Breast epithelium (tissue), 4 donors: ENCODE measurements around the gene CGN. TPM values are rescaled to one million over a fixed set of nuclear protein-coding genes. Genes with fewer than 3 reads are reported as not detected.

ENCODE experiments used
- DNase-seq, 2 donors: peaks; one replicate each; pipeline ENCODE4 v3.0.0-alpha.2; 2019; ENCODE audit warnings: low spot score in 2 of 2
- H3K27ac ChIP-seq, 2 donors: fragments of 200-600 bp; sonication (generic) in 1 of 2; one replicate each; pipeline ENCODE4 v1.5.1; 2016 to 2019; ENCODE audit warnings: mild to moderate bottlenecking in 1 of 2
- H3K27me3 ChIP-seq, 2 donors: fragments of 200-600 bp; sonication (generic) in 1 of 2; one replicate each; pipeline versions ENCODE4 v1.5.1 to v1.6.0; 2017 to 2019; ENCODE audit warnings: control low read depth in 1 of 2, mild to moderate bottlenecking in 1 of 2
- H3K36me3 ChIP-seq: fragments of 200-600 bp; one replicate; pipeline ENCODE4 v1.5.1; 2019
- H3K4me1 ChIP-seq, 2 donors: fragments of 200-600 bp; sonication (generic); one replicate each; pipeline ENCODE4 v1.5.1; 2016 to 2019; ENCODE audit warnings: control low read depth in 1 of 2
- H3K4me3 ChIP-seq, 3 donors: fragments of 200-600 bp; sonication (generic); 1 replicate in 2 of 3; 2 replicates in 1 of 3; pipeline ENCODE4 v1.5.1; 2016 to 2019; ENCODE audit warnings: mild to moderate bottlenecking in 3 of 3, moderate library complexity in 2 of 3
- H3K9me3 ChIP-seq, 2 donors: fragments of 200-600 bp; sonication (generic) in 1 of 2; one replicate each; pipeline ENCODE4 v1.5.1; 2016 to 2019; ENCODE audit warnings: control low read depth in 1 of 2
- POLR2A ChIP-seq: fragments of 450-650 bp; IDR thresholded peaks from one replicate; pipeline ENCODE4 v1.6.1; 2016; ENCODE audit warnings: antibody characterized with exemption, mild to moderate bottlenecking, moderate library complexity
- POLR2AphosphoS5 ChIP-seq, 3 donors: sonication (generic); formaldehyde crosslinking; IDR thresholded peaks; one replicate each; pipeline ENCODE4 v1.6.1; 2017; ENCODE audit warnings: antibody characterized with exemption in 3 of 3
- intact Hi-C: fragments of 100-400 bp; cut with DNase I; formaldehyde crosslinking; loops from one replicate; pipeline ENCODE4 v1.15.1; 2023; ENCODE audit warnings: low total_unique reads
- total RNA-seq, 3 donors: library from RNA; depleted of rRNA; stranded (reverse); fragments of >200 nt; gene quantifications; one replicate each; pipeline ENCODE4 v1.1.0, GENCODE V29; 2016
- TF ChIP-seq, protein P1 (sequence below), 3 donors: fragments of 450-650 bp; IDR thresholded peaks; one replicate each; pipeline ENCODE4 v1.5.1; 2016 to 2017; ENCODE audit warnings: antibody characterized with exemption in 3 of 3, mild to moderate bottlenecking in 3 of 3, moderate library complexity in 3 of 3

The CGN gene
- total RNA-seq, 3 donors from 2014 or later: 0.16 to 28.1 (median 13.4) TPM

DNA sequence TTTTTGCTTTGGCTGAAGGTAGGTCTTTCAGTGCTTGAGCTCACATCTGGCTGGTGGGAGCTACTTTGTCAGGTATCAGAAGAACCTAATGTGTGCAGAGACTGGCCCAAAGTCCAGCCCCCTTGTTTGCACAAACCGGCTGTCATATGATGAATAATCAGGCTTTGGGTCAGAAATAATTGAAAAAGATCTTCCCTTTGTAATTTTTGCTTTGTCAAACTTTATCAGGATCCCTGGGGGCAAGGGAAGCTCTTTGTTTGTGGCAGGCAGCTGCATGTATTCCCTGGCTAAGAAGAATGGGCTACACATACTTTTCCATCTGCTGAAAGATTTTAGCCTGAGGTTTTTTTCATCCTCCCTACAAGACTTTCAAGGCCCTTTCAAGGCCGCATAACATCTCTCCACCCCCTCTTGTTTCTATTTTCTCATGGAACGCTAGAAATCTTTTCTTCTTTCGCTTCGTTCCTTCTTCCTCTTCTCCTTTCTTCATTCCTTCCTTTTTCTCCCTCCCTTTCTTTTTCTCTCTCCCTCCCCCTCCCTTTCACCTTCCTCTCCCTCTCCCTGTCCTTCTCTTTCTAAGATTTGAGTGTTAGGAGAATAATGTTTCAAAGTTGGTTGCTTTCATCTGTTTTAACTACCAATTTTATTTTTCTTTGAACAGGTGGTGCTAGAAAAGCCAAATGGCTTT lies 54.5 kb downstream of the CGN start:
- no peaks in the 10 kb centered on the region for H3K36me3 ChIP-seq
- H3K27me3 ChIP-seq: no peaks in the 10 kb centered on the region
- no peaks in the 10 kb centered on the region for H3K9me3 ChIP-seq
- TF ChIP-seq, protein P1, sequence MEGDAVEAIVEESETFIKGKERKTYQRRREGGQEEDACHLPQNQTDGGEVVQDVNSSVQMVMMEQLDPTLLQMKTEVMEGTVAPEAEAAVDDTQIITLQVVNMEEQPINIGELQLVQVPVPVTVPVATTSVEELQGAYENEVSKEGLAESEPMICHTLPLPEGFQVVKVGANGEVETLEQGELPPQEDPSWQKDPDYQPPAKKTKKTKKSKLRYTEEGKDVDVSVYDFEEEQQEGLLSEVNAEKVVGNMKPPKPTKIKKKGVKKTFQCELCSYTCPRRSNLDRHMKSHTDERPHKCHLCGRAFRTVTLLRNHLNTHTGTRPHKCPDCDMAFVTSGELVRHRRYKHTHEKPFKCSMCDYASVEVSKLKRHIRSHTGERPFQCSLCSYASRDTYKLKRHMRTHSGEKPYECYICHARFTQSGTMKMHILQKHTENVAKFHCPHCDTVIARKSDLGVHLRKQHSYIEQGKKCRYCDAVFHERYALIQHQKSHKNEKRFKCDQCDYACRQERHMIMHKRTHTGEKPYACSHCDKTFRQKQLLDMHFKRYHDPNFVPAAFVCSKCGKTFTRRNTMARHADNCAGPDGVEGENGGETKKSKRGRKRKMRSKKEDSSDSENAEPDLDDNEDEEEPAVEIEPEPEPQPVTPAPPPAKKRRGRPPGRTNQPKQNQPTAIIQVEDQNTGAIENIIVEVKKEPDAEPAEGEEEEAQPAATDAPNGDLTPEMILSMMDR (IDR thresholded peaks at IDR 0.05): no peak
- TF ChIP-seq POLR2A (no peak), POLR2AphosphoS5 (IDR thresholded peaks at IDR 0.05) (no peak)
- H3K4me1 ChIP-seq: no peaks in the 10 kb centered on the region
- H3K4me3 ChIP-seq: no peak overlapping the region
- DNase-seq: no peak
- H3K27ac ChIP-seq: peak overlapping the region in 1 of 2 donors; percentile 13
- intact Hi-C loops: loop anchor here (2.0 kb wide), 1 partner anchor 51 kb away; no protein-coding TSS in a partner anchor

DNA sequence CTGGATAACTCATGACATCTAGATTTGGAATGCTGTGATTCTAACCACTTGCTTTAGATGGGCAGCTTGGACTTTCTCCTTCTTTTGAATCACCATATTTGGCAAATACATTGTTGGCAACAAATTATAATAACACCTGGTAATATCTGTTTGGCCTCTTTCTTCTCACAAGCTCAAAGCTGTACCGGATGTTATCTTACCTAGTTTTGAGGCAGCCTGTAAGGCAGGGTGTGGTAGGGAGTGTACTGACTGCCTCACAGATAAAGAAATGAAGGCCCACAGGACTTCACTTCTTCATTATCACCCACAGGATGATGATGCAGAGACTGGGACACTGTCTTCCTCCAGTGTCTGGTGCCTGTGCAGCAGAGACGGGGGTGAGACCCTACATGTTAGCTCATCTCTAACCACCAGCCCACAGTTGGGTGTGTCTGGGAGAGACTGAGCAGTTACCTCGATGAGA lies 57.5 kb downstream of the CGN start:
- H3K9me3 ChIP-seq: no peaks in the 10 kb centered on the region
- no peak overlapping the region for H3K27ac ChIP-seq
- H3K4me1 ChIP-seq: no peaks in the 10 kb centered on the region
- no peaks in the 10 kb centered on the region for H3K36me3 ChIP-seq
- intact Hi-C loops: no loop called here
- H3K4me3 ChIP-seq: no peak overlapping the region
- TF ChIP-seq POLR2AphosphoS5 (IDR thresholded peaks at IDR 0.05) (no peak), POLR2A (no peak)
- TF ChIP-seq, protein P1 (IDR thresholded peaks at IDR 0.05): no peak
- H3K27me3 ChIP-seq: no peaks in the 10 kb centered on the region
- no peak for DNase-seq

DNA sequence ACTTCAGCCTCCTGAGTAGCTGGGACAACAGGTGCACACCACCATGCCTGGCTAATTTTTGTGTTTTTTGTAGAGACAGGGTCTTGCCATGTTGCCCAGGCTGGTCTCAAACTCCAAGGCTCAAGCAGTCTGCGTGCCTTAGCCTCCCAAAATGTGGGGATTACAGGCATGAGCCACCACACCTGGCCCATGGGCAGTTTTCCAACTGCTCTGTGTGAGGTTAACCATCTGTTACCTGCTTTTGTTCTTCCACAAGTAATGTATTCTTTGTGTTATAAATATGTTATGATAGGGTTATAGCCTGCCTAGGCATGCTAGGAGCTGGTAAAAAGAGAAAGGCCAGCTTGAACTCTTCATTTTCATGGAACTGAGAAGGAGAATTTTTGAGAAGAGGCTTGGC lies 59.6 kb downstream of the CGN start:
- Histone ChIP-seq H3K4me1 (no peaks in the 10 kb centered on the region), H3K9me3 (no peaks in the 10 kb centered on the region), H3K36me3 (no peaks in the 10 kb centered on the region), H3K27me3 (no peaks in the 10 kb centered on the region), H3K27ac (no peak overlapping the region), H3K4me3 (no peak overlapping the region)
- intact Hi-C loops: no loop called here
- TF ChIP-seq, protein P1 (IDR thresholded peaks at IDR 0.05): no peak
- no peak for TF ChIP-seq POLR2AphosphoS5 (IDR thresholded peaks at IDR 0.05)
- TF ChIP-seq POLR2A: no peak
- DNase-seq: no peak

DNA sequence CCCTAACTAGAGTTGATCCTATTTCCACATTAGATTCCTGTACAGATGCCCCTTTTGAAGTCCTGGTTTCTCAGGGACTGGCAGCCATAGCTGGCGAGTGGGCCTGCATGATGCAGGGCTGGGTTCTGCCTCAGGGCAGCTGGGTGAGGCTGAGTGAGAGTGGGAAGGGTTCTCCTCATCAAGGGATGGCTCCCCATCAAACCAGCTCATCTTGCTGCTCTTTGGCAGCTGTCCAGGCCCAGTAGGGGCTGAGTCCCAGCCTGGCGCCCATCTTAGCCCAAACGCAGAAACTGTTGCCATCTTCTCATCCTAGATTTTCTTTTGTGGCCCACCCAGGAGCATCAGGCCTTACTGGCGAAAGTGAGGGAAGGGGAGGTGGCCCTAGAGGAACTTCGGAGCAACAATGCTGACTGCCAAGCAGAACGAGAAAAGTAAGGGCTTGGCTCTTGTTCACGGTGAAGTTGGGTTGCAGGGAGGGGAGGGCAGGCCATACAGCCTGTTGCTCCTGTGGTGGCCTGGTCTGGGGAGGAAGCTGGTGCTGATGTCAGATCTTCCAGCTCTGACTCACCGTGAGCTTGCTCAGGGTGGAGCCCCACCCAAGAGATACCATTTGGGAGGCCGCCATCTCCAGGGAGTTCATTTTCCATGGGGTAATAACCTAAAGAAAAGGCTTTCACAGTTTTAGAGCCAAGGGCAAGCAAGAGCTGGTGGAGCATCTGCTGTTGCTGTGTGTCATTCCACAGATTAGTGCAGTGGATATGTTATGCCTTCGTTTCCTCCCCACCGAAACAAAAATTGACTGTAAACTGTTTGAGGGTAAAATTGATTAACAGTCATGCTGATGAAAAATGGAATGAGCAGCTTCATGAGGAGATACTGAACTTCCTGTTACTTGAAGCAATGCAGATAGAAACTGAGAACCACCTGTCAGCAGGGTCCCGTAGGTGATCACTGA lies 63.7 kb downstream of the CGN start:
- intact Hi-C loops: no loop called here
- H3K4me3 ChIP-seq: no peak overlapping the region
- no peak for TF ChIP-seq POLR2A
- TF ChIP-seq POLR2AphosphoS5 (IDR thresholded peaks at IDR 0.05): no peak
- TF ChIP-seq, protein P1 (IDR thresholded peaks at IDR 0.05): no peak
- H3K27ac ChIP-seq: no peak overlapping the region
- no peak for DNase-seq
- no peaks in the 10 kb centered on the region for H3K36me3 ChIP-seq
- no peaks in the 10 kb centered on the region for H3K9me3 ChIP-seq
- H3K27me3 ChIP-seq: no peaks in the 10 kb centered on the region
- H3K4me1 ChIP-seq: no peaks in the 10 kb centered on the region

GRCh38 chr1:151577173-151577572 lies 66.0 kb downstream of the CGN start:
- no peaks in the 10 kb centered on the region for H3K4me1 ChIP-seq
- TF ChIP-seq, protein P1 (IDR thresholded peaks at IDR 0.05): no peak
- TF ChIP-seq POLR2AphosphoS5 (IDR thresholded peaks at IDR 0.05) (no peak), POLR2A (no peak)
- H3K27me3 ChIP-seq: no peaks in the 10 kb centered on the region
- H3K4me3 ChIP-seq: no peak overlapping the region
- no peaks in the 10 kb centered on the region for H3K9me3 ChIP-seq
- intact Hi-C loops: no loop called here
- no peaks in the 10 kb centered on the region for H3K36me3 ChIP-seq
- no peak overlapping the region for H3K27ac ChIP-seq
- no peak for DNase-seq
